ENCODE measurements around the gene SURF1.
A peak's percentile ranks its signal among the peaks of the same experiment; 100 is the strongest.
"Not testable (repeated sequence)": the region's sequence is repeated elsewhere in the genome, so short reads cannot be mapped to it uniquely, and the experiment has no call there.

Gene SURF1

GRCh38 chr9:133342570-133342969, 13.7 kb downstream of the SURF1 start:
- DNase-seq (ENCODE audit: low spot score), result no peak

- no peak for DNase-seq (ENCODE audit: low spot score)
Measured at GRCh38 chr9:133342069-133342406, 14.2 kb downstream of the SURF1 start.

DNA sequence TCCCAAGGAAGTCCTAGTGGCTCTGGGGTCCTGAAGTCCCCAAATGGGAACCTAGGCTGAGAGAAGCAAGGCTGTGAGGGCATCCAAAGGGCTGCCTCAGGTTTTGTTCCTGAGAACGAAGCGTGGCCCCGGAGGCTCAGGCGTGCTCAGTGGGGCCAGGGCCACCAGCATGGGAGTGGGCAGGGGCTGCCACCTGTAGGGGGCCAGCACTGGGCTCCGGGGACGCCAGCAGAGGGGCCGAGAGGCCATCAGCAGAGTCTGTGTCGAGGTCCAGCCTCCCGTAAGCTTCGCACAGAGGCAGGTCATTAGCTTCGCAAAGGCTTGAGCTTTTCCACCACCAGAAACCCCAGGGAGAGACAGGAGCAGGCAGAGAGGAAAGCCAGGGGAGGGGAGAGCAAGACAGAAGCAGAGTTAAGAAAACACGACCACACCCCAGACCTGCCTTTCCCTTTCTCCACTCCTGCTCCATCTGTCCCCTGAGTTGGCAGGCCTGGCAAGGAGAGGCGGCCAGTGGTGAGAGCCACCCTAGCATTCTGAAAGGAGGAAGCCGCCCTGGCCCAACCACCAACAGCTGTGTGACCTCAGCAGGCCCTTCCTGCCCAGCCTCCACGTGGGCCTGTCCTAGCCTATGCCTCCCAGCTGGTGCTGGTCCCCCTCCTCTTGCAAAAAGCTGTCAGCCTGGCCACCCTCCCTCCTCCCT, 14.8 kb downstream of the SURF1 start:
- no peak for DNase-seq (ENCODE audit: low spot score)

DNA sequence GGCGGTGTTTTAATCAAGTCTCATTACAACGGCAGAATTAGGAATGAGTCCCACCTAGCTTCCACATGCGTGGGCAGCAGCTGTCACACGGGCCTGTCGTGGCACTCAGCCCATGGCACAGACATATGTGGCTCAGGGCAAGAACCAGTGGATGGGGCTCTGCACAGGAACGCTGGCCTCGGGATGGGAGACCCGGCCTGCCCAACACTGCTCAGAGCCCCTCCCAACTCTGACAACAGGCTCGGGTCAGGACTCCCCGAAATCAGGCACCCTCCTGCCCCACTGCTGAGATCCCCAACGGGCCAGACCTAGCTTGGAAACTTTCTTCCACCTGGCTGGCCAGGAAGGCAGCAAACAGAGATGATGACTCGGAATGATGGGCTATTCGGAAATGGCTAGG, 15.4 kb downstream of the SURF1 start:
- no peak for DNase-seq (ENCODE audit: low spot score)

GRCh38 chr9:133340256-133340655, 16.0 kb downstream of the SURF1 start:
- DNase-seq (ENCODE audit: low spot score), result no peak

DNA sequence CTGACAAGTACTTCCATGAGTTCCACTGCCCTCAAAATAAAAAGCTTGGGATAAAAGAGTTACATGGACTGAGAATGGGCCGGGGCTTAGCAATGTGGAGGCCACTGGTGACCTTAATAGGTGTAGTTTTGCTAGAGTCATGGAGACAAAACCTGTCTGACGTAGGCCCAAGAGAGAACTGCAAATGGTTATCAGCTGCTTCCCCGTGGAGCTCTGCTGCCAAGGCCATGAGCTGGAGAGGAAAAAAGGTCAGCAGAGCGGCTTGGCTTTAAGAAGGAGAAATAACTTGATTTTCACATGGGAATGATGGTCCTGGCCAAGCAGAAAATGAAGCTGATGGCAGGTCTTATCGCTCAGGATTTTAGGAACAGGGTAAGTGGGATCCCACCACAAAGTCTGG, 16.6 kb downstream of the SURF1 start:
- no peak for DNase-seq (ENCODE audit: low spot score)

GRCh38 chr9:133335924-133336811, 20.1 kb downstream of the SURF1 start, which contains the start of gene SURF6:
Gene SURF6 (minus strand): TSS chr9:133336188. CDS start chr9:133336132, 56 bp downstream.
- peak; percentile 96 for DNase-seq (ENCODE audit: low spot score)

GRCh38 chr9:133334888-133335287, 21.4 kb downstream of the SURF1 start:
- not testable (repeated sequence) for DNase-seq (ENCODE audit: low spot score)

GRCh38 chr9:133334161-133334560, 22.1 kb downstream of the SURF1 start:
- no peak for DNase-seq (ENCODE audit: low spot score)

DNA sequence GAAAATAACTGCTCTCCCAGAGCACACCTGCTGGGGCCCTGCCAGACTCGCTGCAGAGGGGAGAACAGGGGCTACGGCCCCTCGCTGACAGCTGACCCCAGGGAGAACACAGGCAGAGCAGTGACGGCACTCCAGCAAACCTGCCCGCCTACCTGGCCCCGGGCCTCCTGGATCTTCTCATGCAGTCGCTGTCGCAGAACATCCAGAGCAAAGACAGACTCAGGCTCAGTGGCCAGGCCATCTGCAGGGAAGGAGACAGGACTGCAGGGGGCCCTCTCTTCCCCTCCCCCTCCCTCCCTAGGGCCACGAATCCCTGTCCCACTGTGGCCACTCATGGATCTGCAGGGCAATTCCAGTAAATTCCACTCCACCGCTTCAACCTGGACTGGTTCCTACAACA, 22.7 kb downstream of the SURF1 start:
- DNase-seq (ENCODE audit: low spot score), result no peak

- no peak for DNase-seq (ENCODE audit: low spot score)
Measured at GRCh38 chr9:133333011-133333410, 23.3 kb downstream of the SURF1 start.

DNA sequence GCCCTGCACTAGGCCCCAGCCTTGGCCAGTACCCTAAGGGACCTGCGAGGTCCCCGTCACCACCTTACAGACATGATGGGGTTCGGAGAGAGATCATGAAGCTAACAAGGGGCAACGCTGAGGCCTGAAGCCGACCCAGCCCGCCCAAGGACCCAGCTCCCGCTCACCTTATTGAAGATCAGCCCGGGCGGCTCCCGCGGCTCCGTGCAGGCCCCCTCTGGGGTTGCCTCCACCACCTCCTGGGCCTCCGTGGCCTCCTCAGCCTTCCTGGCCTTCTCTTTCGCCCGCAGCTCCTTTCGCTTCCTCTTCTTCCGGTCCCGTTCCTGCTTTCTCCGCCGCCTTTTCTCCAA, 23.9 kb downstream of the SURF1 start:
- no peak for DNase-seq (ENCODE audit: low spot score)

GRCh38 chr9:133331641-133332380, 24.5 kb downstream of the SURF1 start:
- DNase-seq (ENCODE audit: low spot score), result no peak

DNA sequence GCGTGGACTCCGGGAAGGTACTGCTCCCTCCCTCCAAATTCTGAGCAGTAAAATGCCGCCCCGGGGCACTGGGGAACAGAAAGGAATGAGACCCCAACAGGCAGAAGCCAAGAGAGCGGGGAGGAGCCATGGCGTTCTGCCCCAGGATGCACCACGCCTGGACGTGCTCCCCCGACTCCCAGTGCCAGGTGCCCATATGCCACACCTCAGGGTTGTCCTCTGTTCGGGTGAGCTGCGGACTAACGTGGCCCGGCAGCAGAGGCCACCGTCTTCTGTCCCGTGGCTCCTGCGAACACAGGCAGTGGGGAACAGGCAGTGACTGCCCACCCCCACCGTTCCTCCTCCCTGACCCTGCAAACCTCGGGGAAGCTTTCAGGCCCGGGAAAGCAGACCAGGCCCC, 25.1 kb downstream of the SURF1 start:
- no peak for DNase-seq (ENCODE audit: low spot score)

GRCh38 chr9:133329306-133330156, 26.8 kb downstream of the SURF1 start:
- DNase-seq (ENCODE audit: low spot score), result not testable (repeated sequence)

DNA sequence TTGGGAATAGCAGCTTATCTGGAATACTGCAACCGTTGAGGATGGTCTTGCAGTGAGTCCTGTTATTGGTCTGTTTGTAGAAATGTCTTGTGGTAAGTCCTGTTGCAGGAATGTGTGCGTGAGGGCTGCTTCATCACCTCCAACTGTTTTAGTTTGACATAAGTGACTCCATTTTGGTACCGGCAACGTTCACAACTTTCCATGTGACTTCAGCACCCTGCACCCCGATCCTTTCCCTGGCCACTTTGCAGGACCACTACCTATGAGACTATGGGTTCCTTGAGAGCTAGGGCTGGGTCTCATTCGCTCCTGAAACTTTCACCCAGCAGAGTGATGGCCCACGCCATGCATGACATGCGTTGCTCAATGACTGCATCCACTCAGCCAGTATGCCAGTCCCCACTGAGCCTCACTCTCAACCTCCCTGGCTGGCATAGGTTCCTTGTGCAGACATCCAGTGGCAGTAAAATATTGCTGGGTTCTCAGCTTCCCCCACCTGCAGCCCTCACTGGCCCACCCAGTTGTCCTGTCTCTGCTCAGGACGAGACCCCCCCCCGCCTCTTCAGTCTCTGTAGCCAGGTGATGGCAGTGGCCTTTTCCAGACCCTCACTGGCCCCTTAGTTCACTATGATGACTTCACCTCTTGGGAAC, 28.3 kb downstream of the SURF1 start:
- DNase-seq (ENCODE audit: low spot score), result no peak

- not testable (repeated sequence) for DNase-seq (ENCODE audit: low spot score)
Measured at GRCh38 chr9:133327021-133327420, 29.3 kb downstream of the SURF1 start.

GRCh38 chr9:133323991-133324703, 32.1 kb downstream of the SURF1 start:
- no peak for DNase-seq (ENCODE audit: low spot score)

- DNase-seq (ENCODE audit: low spot score), result no peak
Measured at GRCh38 chr9:133323211-133323610, 33.1 kb downstream of the SURF1 start.

GRCh38 chr9:133322701-133323100, 33.6 kb downstream of the SURF1 start:
- no peak for DNase-seq (ENCODE audit: low spot score)
